H9 (cell line): ENCODE data around the gene NSUN5. TPM values are rescaled to one million over a fixed set of nuclear protein-coding genes. Genes with fewer than 3 reads are reported as not detected.

Source experiments
- DNase-seq: peaks from one replicate; pipeline ENCODE4 v3.0.0-alpha.2; 2017
- H2AFZ ChIP-seq: one replicate; pipeline ENCODE4 v1.6.1; 2013; ENCODE audit warnings: mild to moderate bottlenecking, low read length, control low read depth, moderate library complexity
- H2AK5ac ChIP-seq: 2 replicates; pipeline ENCODE4 v1.6.1; 2013; ENCODE audit warnings: low read length, control low read depth, mixed read lengths; ENCODE audit not compliant: insufficient read length
- H2BK120ac ChIP-seq: one replicate; pipeline ENCODE4 v1.6.1; 2013; ENCODE audit warnings: low read depth, mild to moderate bottlenecking, low read length, control low read depth, inconsistent platforms; ENCODE audit not compliant: poor library complexity, severe bottlenecking
- H2BK12ac ChIP-seq: 2 replicates; pipeline ENCODE4 v1.6.1; 2013; ENCODE audit warnings: low read length, control low read depth, mixed read lengths, low read depth; ENCODE audit not compliant: insufficient read length
- H2BK15ac ChIP-seq: 2 replicates; pipeline ENCODE4 v1.6.1; 2013; ENCODE audit warnings: low read depth, low read length, control low read depth
- H2BK20ac ChIP-seq: one replicate; pipeline ENCODE4 v1.6.1; 2013; ENCODE audit warnings: low read depth, mild to moderate bottlenecking, low read length, control low read depth, inconsistent platforms; ENCODE audit not compliant: poor library complexity, severe bottlenecking
- H2BK5ac ChIP-seq: 2 replicates; pipeline ENCODE4 v1.6.1; 2013; ENCODE audit warnings: low read length, control low read depth, mixed read lengths; ENCODE audit not compliant: insufficient read length
- H3K14ac ChIP-seq: 2 replicates; pipeline ENCODE4 v1.6.1; 2013; ENCODE audit warnings: low read length, control low read depth; ENCODE audit not compliant: insufficient read depth
- H3K18ac ChIP-seq: 2 replicates; pipeline ENCODE4 v1.6.1; 2013; ENCODE audit warnings: low read depth, mild to moderate bottlenecking, mixed read lengths, low read length, control low read depth; ENCODE audit not compliant: insufficient read length
- H3K23ac ChIP-seq: 2 replicates; pipeline ENCODE4 v1.6.1; 2013; ENCODE audit warnings: low read length, control low read depth, mixed read lengths, low read depth; ENCODE audit not compliant: insufficient read length
- H3K23me2 ChIP-seq: 2 replicates; pipeline ENCODE4 v1.6.1; 2013; ENCODE audit warnings: low read depth, mild to moderate bottlenecking, mixed read lengths, low read length, control low read depth; ENCODE audit not compliant: insufficient read length, poor library complexity, severe bottlenecking
- H3K27ac ChIP-seq: 2 replicates; pipeline ENCODE4 v1.5.1; 2013; ENCODE audit warnings: low read length, control low read depth, mixed read lengths, low read depth; ENCODE audit not compliant: insufficient read length
- H3K27me3 ChIP-seq: 2 replicates; pipeline ENCODE4 v1.6.1; 2013; ENCODE audit warnings: low read length, control low read depth, inconsistent platforms; ENCODE audit not compliant: insufficient read depth
- H3K4ac ChIP-seq: 2 replicates; pipeline ENCODE4 v1.6.1; 2013; ENCODE audit warnings: low read depth, mild to moderate bottlenecking, control low read depth, inconsistent platforms, low read length, moderate library complexity
- H3K4me1 ChIP-seq: 2 replicates; pipeline ENCODE4 v1.6.1; 2013; ENCODE audit warnings: low read length, control low read depth, inconsistent platforms; ENCODE audit not compliant: insufficient read depth
- H3K4me2 ChIP-seq: 2 replicates; pipeline ENCODE4 v1.6.1; 2013; ENCODE audit warnings: low read length, control low read depth, mixed read lengths; ENCODE audit not compliant: insufficient read length, insufficient read depth
- H3K56ac ChIP-seq: 2 replicates; pipeline ENCODE4 v1.6.1; 2013; ENCODE audit warnings: low read depth, mild to moderate bottlenecking, mixed read lengths, low read length, control low read depth; ENCODE audit not compliant: insufficient read length
- H3K79me1 ChIP-seq: 2 replicates; pipeline ENCODE4 v1.6.1; 2013; ENCODE audit warnings: low read depth, mild to moderate bottlenecking, moderate library complexity, low read length, control low read depth, inconsistent platforms; ENCODE audit not compliant: insufficient read depth, poor library complexity, severe bottlenecking
- H3K79me2 ChIP-seq: 2 replicates; pipeline ENCODE4 v1.6.1; 2013; ENCODE audit warnings: low read length, control low read depth, inconsistent platforms; ENCODE audit not compliant: insufficient read depth
- H3K9ac ChIP-seq: 2 replicates; pipeline ENCODE4 v1.6.1; 2013; ENCODE audit warnings: low read length, control low read depth, mixed read lengths; ENCODE audit not compliant: insufficient read length; ENCODE audit errors: extremely low read depth
- H3K9me3 ChIP-seq: one replicate; pipeline ENCODE4 v1.6.1; 2013; ENCODE audit warnings: low read depth, low read length, inconsistent platforms; ENCODE audit not compliant: control insufficient read depth
- H3T11ph ChIP-seq: one replicate; pipeline ENCODE4 v1.6.1; 2013; ENCODE audit warnings: mild to moderate bottlenecking, low read length, control low read depth, inconsistent platforms
- H4K20me1 ChIP-seq: one replicate; pipeline ENCODE4 v1.6.1; 2013; ENCODE audit not compliant: control insufficient read depth, insufficient read length, insufficient read depth
- H4K5ac ChIP-seq: 2 replicates; pipeline ENCODE4 v1.6.1; 2013; ENCODE audit warnings: low read depth, mild to moderate bottlenecking, mixed read lengths, low read length, control low read depth; ENCODE audit not compliant: insufficient read length
- H4K8ac ChIP-seq: replicated peaks from 2 replicates; pipeline ENCODE4 v1.6.1; 2013; ENCODE audit warnings: low read length, control low read depth, mixed read lengths, low read depth; ENCODE audit not compliant: insufficient read length
- H4K91ac ChIP-seq: 2 replicates; pipeline ENCODE4 v1.6.1; 2013; ENCODE audit warnings: low read depth, mild to moderate bottlenecking, moderate library complexity, mixed read lengths, low read length, control low read depth; ENCODE audit not compliant: insufficient read length
- H3K27ac Mint-ChIP-seq, 3 experiments: 2 replicates in 2 of 3; 3 replicates in 1 of 3; pipeline ENCODE4 v1.8.0; 2020 to 2021; ENCODE audit warnings: mixed read lengths in 3 of 3, mild to moderate bottlenecking in 1 of 3, moderate library complexity in 1 of 3
- H3K27me3 Mint-ChIP-seq: 2 replicates; pipeline ENCODE4 v1.8.0; 2021; ENCODE audit warnings: low read depth, mild to moderate bottlenecking, moderate library complexity, mixed read lengths
- H3K36me3 Mint-ChIP-seq, 3 experiments: 2 replicates in 2 of 3; 3 replicates in 1 of 3; pipeline ENCODE4 v1.8.0; 2020 to 2021; ENCODE audit warnings: low read depth in 3 of 3, mixed read lengths in 3 of 3; ENCODE audit not compliant: insufficient read depth in 1 of 3
- H3K4me1 Mint-ChIP-seq, 2 experiments: 2 replicates each; pipeline ENCODE4 v1.8.0; 2020; ENCODE audit warnings: mixed read lengths in 2 of 2
- H3K4me3 Mint-ChIP-seq, 2 experiments: 2 replicates in 1 of 2; 3 replicates in 1 of 2; pipeline ENCODE4 v1.8.0; 2020 to 2021; ENCODE audit warnings: mild to moderate bottlenecking in 2 of 2, mixed read lengths in 2 of 2, moderate library complexity in 1 of 2
- H3K9me3 Mint-ChIP-seq, 2 experiments: 2 replicates in 1 of 2; 3 replicates in 1 of 2; pipeline ENCODE4 v1.8.0; 2020; ENCODE audit warnings: mild to moderate bottlenecking in 2 of 2, mixed read lengths in 2 of 2, moderate library complexity in 1 of 2
- CTCF ChIP-seq: fragments of 200-600 bp; sonication (generic); conservative IDR thresholded peaks from 3 replicates; pipeline ENCODE4 v1.8.0; 2021; ENCODE audit warnings: antibody characterized with exemption, mild to moderate bottlenecking
- WGBS: extraction: QIAGEN DNeasy Blood & Tissue Kit; methylation state at CpG from one replicate; pipeline ENCODE4 v1.1.7; 2013; ENCODE audit warnings: missing lambda C conversion rate, low lambda C conversion rate, mixed read lengths; ENCODE audit not compliant: insufficient read length; ENCODE audit errors: extremely low coverage; 5-methylcytosine and 5-hydroxymethylcytosine counted together
- total RNA-seq: library from RNA; stranded (reverse); gene quantifications from 2 replicates; pipeline ENCODE4 v1.2.1, GENCODE V29; 2021

Gene NSUN5
- total RNA-seq, 1 experiment from 2014 or later, result 64.2 TPM

GRCh38 chr7:73329861-73330581 lies 21.4 kb upstream of the NSUN5 start:
- no peaks in the 10 kb centered on the region for H3K79me2 ChIP-seq
- no peaks in the 10 kb centered on the region for H4K20me1 ChIP-seq
- H4K5ac ChIP-seq, result no peak overlapping the region
- H3K4me1 Mint-ChIP-seq, result peaks cover 12 to 24% of the 10 kb centered on the region in 2 experiments
- no peak overlapping the region for H2BK12ac ChIP-seq
- H2AK5ac ChIP-seq, result no peak overlapping the region
- no peaks in the 10 kb centered on the region for H3K23me2 ChIP-seq
- no peaks in the 10 kb centered on the region for H3K27me3 ChIP-seq
- no peak overlapping the region for H4K8ac ChIP-seq
- H3K36me3 Mint-ChIP-seq, result no peaks in the 10 kb centered on the region
- no peak overlapping the region for H3K9ac ChIP-seq
- DNase-seq, result no peak
- 0 out of 2 replicates have a peak, but pooled peaks cover 2% of the 10 kb centered on the region for H3K4me1 ChIP-seq
- H3K23ac ChIP-seq, result no peak overlapping the region
- H3K56ac ChIP-seq, result no peak overlapping the region
- H2BK20ac ChIP-seq, result no peak overlapping the region
- no peak overlapping the region for H2BK120ac ChIP-seq
- H3K18ac ChIP-seq, result no peak overlapping the region
- H3K4ac ChIP-seq, result no peak overlapping the region
- H3K4me3 Mint-ChIP-seq, result no peak overlapping the region
- H4K91ac ChIP-seq, result no peak overlapping the region
- no peaks in the 10 kb centered on the region for H3K9me3 Mint-ChIP-seq
- no peak for TF ChIP-seq CTCF
- H3T11ph ChIP-seq, result no peak overlapping the region
- no peak overlapping the region for H3K4me2 ChIP-seq
- no peaks in the 10 kb centered on the region for H3K79me1 ChIP-seq
- H3K27ac Mint-ChIP-seq, result no peak overlapping the region
- WGBS, result no CpG with 5 or more reads among the region's 11 CpGs
- H2BK5ac ChIP-seq, result no peak overlapping the region
- H2BK15ac ChIP-seq, result no peak overlapping the region
- no peak overlapping the region for H2AFZ ChIP-seq
- no peak overlapping the region for H3K27ac ChIP-seq
- no peaks in the 10 kb centered on the region for H3K9me3 ChIP-seq
- peaks cover 2% of the 10 kb centered on the region for H3K27me3 Mint-ChIP-seq
- no peak overlapping the region; the same call in 1 of the 2 replicates for H3K14ac ChIP-seq
